HG02938 (cell line): ENCODE data around the gene KLRD1.
"Not testable (repeated sequence)": the region's sequence is repeated elsewhere in the genome, so short reads cannot be mapped to it uniquely, and the experiment has no call there.

Experiments
- ATAC-seq: cut with Tn5 transposase; IDR thresholded peaks from one replicate; pipeline ENCODE4 v1.9.1; 2021; ENCODE audit warnings: mild to moderate bottlenecking, moderate library complexity; ENCODE audit not compliant: unreplicated experiment

The KLRD1 gene

DNA sequence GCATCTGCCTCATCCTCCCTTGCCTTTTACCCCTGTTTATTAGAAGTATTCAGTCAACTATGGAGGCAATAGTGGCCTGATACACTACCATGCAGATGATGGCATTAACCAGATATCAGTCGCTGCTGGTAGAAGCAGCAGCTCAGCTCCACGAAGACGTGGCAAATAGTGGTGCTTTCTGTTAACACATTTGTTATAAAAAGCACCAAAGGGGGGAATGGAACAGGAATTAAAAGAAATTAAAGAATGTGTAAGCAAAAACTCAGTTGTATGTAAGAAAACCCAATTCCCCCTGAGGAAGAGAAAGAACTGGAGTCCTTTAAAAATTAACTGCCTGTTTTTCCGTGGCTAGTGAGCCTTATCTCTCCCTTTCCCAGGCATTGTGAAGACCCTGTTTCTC is 60.0 kb downstream of the KLRD1 start:
- ATAC-seq, result not testable (repeated sequence)

DNA sequence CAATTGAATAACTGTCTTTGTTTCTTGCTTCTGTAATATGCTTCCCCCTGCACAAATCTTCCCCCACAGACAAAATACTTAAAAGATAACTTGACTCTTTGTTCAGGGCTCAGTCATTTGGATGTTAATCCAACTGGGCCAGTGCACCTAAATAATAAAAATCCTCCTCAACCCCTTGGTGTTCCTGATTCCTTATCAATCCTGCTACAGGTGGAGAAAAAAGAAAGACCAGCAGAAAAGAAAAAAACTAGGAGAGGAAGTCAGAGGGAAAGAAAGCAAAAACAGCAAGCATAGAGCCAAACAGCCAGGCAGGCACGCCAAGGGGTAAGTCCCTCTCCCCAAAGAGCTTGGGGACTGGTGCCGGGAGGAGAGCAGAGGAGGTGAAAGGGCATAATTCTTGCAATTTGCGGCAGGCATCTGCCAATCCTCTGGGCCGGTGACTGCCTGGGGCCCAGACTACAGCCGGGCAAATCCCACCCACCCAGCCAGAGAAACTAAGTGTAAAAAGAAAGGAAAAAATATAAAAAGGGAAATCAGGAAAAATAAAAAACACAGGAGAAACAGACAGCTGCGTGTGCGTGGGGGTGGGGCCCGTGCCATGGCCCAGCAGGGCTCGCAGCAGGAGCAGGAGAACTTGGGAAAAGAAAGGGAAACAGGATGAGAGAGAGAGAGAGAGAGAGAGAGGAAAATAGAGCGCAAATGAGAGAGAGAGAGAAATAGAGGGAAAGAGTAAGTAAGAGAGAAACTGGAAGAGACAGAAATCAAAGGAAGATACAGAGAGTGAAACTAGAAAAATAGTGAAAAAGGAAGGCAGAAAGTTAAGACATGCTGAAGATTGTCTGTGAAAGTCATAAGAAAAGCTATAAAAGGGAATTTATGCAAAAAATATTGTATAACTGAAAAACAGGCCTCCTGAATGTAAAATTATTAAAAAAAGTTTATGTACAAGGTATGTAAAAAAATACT is 60.8 kb downstream of the KLRD1 start:
- ATAC-seq, result no peak

DNA sequence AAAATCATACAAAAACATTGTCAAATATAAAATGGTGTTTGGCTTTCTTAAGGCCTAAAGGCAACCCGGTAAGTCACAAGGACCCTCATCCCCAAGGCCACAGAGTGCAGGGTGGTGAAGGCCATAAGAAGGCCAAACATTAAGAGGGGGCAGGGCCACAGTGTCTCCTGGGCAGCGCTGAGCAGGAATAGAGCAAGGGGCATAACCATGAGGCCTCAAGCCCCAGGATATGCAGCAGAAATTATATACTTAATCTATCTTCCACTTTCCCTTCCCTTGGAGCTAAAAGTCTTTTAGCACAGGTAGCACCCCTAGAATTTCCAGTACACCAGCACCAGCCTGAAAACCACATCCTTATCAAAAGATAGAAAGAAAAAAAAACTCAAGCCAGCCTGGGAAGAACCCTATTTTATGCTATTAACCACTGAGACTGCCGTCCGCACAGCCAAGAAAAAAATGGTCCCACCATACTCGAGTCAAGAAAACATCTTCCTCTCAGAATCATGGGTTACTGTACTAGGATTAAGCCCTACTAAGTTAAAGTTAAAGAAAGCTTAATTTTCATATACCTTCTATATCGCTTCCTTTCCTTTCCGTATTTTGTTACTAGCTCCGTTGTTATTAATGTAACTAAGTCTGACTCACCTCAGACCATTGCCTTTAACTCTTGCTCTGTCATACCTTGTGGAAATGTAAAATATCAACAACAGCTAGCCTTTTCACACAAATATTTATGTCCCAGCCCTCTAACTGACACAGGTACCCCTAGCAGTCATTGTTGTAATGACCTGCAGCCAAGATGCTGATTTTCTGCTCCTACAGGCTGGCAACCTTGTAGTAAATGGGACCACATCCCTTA is 62.1 kb downstream of the KLRD1 start:
- ATAC-seq, result no peak

DNA sequence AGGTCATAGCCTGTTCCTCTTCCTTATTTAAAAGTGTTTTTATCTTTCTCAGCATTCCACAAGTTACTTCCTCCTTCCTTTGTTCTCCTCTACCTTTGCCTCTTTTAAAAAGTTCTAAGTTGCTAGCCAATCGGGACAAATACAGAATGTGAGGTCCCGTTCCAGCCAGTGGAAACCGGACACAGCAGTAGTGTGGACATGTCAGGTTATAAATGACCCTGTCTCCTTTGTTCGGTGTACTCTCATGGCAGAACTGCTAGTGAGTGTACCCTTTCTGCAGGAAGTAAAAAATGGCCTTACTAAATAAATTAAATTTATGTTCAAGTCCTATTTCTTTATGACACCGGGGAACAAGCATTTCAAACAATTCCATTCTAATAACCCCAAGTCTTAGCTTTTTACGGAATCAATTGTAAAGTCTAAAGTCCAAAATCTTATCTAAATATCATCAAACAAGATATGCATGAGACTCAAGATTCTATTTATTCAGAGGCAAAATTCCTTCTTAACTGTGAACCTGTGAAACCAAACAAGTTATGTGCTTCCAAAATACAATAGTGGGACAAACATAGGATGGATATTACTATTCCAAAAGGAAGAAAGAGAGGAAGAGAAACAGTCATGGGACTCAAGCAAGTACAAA is 64.3 kb downstream of the KLRD1 start:
- not testable (repeated sequence) for ATAC-seq

DNA sequence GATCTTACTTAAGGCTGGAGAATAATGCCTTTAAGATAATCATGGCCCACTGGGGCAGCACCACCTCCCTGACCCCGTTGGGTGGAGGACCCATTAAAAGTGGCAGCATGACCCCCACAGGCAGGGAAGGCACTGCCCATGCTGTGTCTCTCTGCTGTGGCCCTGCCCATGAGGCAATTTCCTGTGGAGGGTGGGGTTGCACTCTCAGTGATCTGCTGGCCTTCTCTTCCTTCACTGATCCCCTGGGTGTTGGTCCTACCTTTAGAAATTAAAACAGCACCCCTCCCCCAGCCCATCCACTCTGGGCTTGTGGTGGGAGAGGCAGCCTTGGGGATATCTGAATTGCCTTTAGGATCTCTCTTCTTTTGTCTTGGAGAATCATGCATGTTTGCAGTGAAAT is 64.9 kb downstream of the KLRD1 start:
- ATAC-seq, result no peak

DNA sequence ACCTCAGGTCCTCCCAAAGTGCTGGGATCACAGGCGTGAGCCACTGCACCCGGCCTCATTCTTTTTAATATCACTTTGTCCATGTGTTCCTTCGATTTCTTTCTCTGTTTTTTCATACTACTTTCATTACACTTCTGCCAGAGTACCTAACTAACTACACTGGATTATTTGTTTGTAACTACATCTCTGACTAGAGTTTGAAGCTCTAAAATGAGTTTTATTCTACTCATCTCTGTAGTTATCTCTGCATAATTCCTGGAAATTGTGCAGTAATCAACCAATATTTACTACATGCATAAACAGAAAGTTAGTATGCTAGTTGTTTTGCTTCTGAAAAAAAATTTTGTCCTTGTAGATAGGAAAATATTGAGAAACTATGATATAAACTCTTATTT is 67.0 kb downstream of the KLRD1 start:
- no peak for ATAC-seq

DNA sequence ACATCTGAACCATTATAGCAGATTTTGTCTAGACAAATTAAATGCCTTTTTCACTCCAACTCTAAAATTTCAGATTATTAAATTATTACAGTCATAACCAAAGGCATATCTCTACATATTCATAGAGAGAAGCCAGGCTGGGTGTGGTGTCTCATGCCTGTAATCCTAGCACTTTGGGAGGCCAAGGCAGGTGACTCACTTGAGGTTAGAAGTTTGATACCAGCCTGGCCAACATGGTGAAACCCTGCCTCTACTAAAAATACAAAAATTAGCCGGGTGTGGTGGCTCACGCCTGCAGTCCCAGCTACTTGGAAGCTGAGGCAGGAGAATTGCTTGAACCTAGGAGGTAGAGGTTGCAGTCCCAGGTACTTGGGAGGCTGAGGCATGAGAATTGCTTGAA is 71.1 kb downstream of the KLRD1 start:
- ATAC-seq, result not testable (repeated sequence)
